T-helper 17 cell (primary cell): ENCODE measurements around the gene LASP1NB.

Source experiments
- ATAC-seq: fragments of 150-1000 bp; cut with Tn5 transposase; 2 replicates; pipeline ENCODE4 v1.10.0; 2021; ENCODE audit warnings: mild to moderate bottlenecking, moderate library complexity
- DNase-seq, 3 donors: peaks; one replicate each; pipeline versions ENCODE4 v3.0.0 to v3.0.0-alpha.2; 2020 to 2021
- H3K9me3 ChIP-seq: one replicate; pipeline ENCODE4 v1.7.0; 2013; ENCODE audit warnings: low read length, mild to moderate bottlenecking; ENCODE audit not compliant: control insufficient read depth, poor library complexity, severe bottlenecking
- H3K27ac Mint-ChIP-seq: one replicate; pipeline ENCODE4 v1.8.0; 2022; ENCODE audit warnings: mild to moderate bottlenecking, moderate library complexity, mixed read lengths
- H3K27me3 Mint-ChIP-seq: one replicate; pipeline ENCODE4 v1.8.0; 2022; ENCODE audit warnings: mixed read lengths
- H3K36me3 Mint-ChIP-seq: one replicate; pipeline ENCODE4 v1.8.0; 2022; ENCODE audit warnings: low read depth, mixed read lengths
- H3K4me1 Mint-ChIP-seq: one replicate; pipeline ENCODE4 v1.8.0; 2022; ENCODE audit warnings: mild to moderate bottlenecking, mixed read lengths
- H3K4me3 Mint-ChIP-seq: one replicate; pipeline ENCODE4 v1.8.0; 2022; ENCODE audit warnings: mild to moderate bottlenecking, moderate library complexity, mixed read lengths

Gene LASP1NB

GRCh38 chr17:38925263-38925995 lies at the start of gene LASP1NB:
LASP1NB (plus strand) TSS chr17:38925614.
- Mint-ChIP-seq H3K27ac (peak within 1 kb of the TSS; percentile 14), H3K27me3 (no peaks in the 10 kb centered on the region), H3K4me1 (peaks cover 32% of the 10 kb centered on the region), H3K4me3 (peak within 1 kb of the TSS; percentile 15), H3K36me3 (no peaks in the 10 kb centered on the region)
- DNase-seq (no peak), ATAC-seq (peak; percentile 40)
- H3K9me3 ChIP-seq = no peaks in the 10 kb centered on the region

- Mint-ChIP-seq H3K27ac (peak overlapping the region; percentile 90), H3K27me3 (no peaks in the 10 kb centered on the region), H3K36me3 (peaks cover 2% of the 10 kb centered on the region), H3K4me3 (peak overlapping the region; percentile 55), H3K4me1 (peaks cover 70% of the 10 kb centered on the region)
- ATAC-seq (peak; percentile 82), DNase-seq (no peak)
- H3K9me3 ChIP-seq = no peaks in the 10 kb centered on the region
Measured at GRCh38 chr17:38877130-38877851, 48.1 kb upstream of the LASP1NB start.

GRCh38 chr17:38879878-38880665 lies 45.3 kb upstream of the LASP1NB start:
- Mint-ChIP-seq H3K4me1 (peaks cover 68% of the 10 kb centered on the region), H3K36me3 (peaks cover 2% of the 10 kb centered on the region), H3K4me3 (peak overlapping the region; percentile 73), H3K27me3 (no peaks in the 10 kb centered on the region), H3K27ac (peak overlapping the region; percentile 95)
- no peak for DNase-seq
- H3K9me3 ChIP-seq = no peaks in the 10 kb centered on the region
- no peak for ATAC-seq

GRCh38 chr17:38881600-38882191 lies 43.7 kb upstream of the LASP1NB start:
- Mint-ChIP-seq H3K4me1 (peaks cover 73% of the 10 kb centered on the region), H3K27me3 (no peaks in the 10 kb centered on the region), H3K4me3 (peak overlapping the region; percentile 12), H3K36me3 (peaks cover 5% of the 10 kb centered on the region), H3K27ac (peak overlapping the region; percentile 95)
- ATAC-seq = no peak
- no peak for DNase-seq
- H3K9me3 ChIP-seq = no peaks in the 10 kb centered on the region

GRCh38 chr17:38882870-38883269 lies 42.5 kb upstream of the LASP1NB start:
- Mint-ChIP-seq H3K27ac (peak overlapping the region; percentile 95), H3K4me1 (peaks cover 68% of the 10 kb centered on the region), H3K27me3 (no peaks in the 10 kb centered on the region), H3K4me3 (peak overlapping the region; percentile 61), H3K36me3 (peaks cover 5% of the 10 kb centered on the region)
- ATAC-seq = no peak
- no peaks in the 10 kb centered on the region for H3K9me3 ChIP-seq
- DNase-seq = no peak

GRCh38 chr17:38883592-38884526 lies 41.6 kb upstream of the LASP1NB start:
- peaks cover 64% of the 10 kb centered on the region for H3K4me1 Mint-ChIP-seq
- peak overlapping the region; percentile 95 for H3K27ac Mint-ChIP-seq
- H3K4me3 Mint-ChIP-seq = peak overlapping the region; percentile 87
- DNase-seq (no peak), ATAC-seq (peak; percentile 47)
- H3K36me3 Mint-ChIP-seq = peaks cover 5% of the 10 kb centered on the region
- H3K27me3 Mint-ChIP-seq = no peaks in the 10 kb centered on the region
- H3K9me3 ChIP-seq = no peaks in the 10 kb centered on the region

GRCh38 chr17:38885044-38885727 lies 40.2 kb upstream of the LASP1NB start:
- no peak for ATAC-seq
- Mint-ChIP-seq H3K36me3 (peaks cover 5% of the 10 kb centered on the region), H3K4me3 (peak overlapping the region; percentile 88), H3K4me1 (peaks cover 63% of the 10 kb centered on the region), H3K27ac (peak overlapping the region; percentile 95), H3K27me3 (no peaks in the 10 kb centered on the region)
- H3K9me3 ChIP-seq = no peaks in the 10 kb centered on the region
- no peak for DNase-seq

GRCh38 chr17:38885728-38886642 lies 39.4 kb upstream of the LASP1NB start:
- Mint-ChIP-seq H3K27me3 (no peaks in the 10 kb centered on the region), H3K4me3 (peak overlapping the region; percentile 88), H3K36me3 (peaks cover 5% of the 10 kb centered on the region), H3K4me1 (peaks cover 62% of the 10 kb centered on the region), H3K27ac (peak overlapping the region; percentile 92)
- DNase-seq (no peak), ATAC-seq (no peak)
- no peaks in the 10 kb centered on the region for H3K9me3 ChIP-seq

GRCh38 chr17:38886643-38887010 lies 38.8 kb upstream of the LASP1NB start:
- ATAC-seq (no peak), DNase-seq (no peak)
- peaks cover 61% of the 10 kb centered on the region for H3K4me1 Mint-ChIP-seq
- H3K27me3 Mint-ChIP-seq = no peaks in the 10 kb centered on the region
- peak overlapping the region; percentile 92 for H3K27ac Mint-ChIP-seq
- peak overlapping the region; percentile 88 for H3K4me3 Mint-ChIP-seq
- peaks cover 3% of the 10 kb centered on the region for H3K36me3 Mint-ChIP-seq
- no peaks in the 10 kb centered on the region for H3K9me3 ChIP-seq

GRCh38 chr17:38888842-38889241 lies 36.6 kb upstream of the LASP1NB start:
- no peak for ATAC-seq
- no peak for DNase-seq
- Mint-ChIP-seq H3K36me3 (peaks cover 3% of the 10 kb centered on the region), H3K4me1 (peaks cover 57% of the 10 kb centered on the region), H3K27ac (peak overlapping the region; percentile 99), H3K4me3 (peak overlapping the region; percentile 39), H3K27me3 (no peaks in the 10 kb centered on the region)
- no peaks in the 10 kb centered on the region for H3K9me3 ChIP-seq

- Mint-ChIP-seq H3K36me3 (peaks cover 3% of the 10 kb centered on the region), H3K27me3 (no peaks in the 10 kb centered on the region), H3K4me1 (peaks cover 58% of the 10 kb centered on the region), H3K4me3 (peak overlapping the region; percentile 74), H3K27ac (peak overlapping the region; percentile 99)
- H3K9me3 ChIP-seq = no peaks in the 10 kb centered on the region
- ATAC-seq = no peak
- no peak for DNase-seq
Measured at GRCh38 chr17:38889745-38890409, 35.5 kb upstream of the LASP1NB start.
